ENCODE data around the gene MVD. TPM values are rescaled to one million over a fixed set of nuclear protein-coding genes. Genes with fewer than 3 reads are reported as not detected.

Gene MVD
- total and polyA plus RNA-seq, 7 donors, result 16.8 to 206 (median 25.7) TPM

DNA sequence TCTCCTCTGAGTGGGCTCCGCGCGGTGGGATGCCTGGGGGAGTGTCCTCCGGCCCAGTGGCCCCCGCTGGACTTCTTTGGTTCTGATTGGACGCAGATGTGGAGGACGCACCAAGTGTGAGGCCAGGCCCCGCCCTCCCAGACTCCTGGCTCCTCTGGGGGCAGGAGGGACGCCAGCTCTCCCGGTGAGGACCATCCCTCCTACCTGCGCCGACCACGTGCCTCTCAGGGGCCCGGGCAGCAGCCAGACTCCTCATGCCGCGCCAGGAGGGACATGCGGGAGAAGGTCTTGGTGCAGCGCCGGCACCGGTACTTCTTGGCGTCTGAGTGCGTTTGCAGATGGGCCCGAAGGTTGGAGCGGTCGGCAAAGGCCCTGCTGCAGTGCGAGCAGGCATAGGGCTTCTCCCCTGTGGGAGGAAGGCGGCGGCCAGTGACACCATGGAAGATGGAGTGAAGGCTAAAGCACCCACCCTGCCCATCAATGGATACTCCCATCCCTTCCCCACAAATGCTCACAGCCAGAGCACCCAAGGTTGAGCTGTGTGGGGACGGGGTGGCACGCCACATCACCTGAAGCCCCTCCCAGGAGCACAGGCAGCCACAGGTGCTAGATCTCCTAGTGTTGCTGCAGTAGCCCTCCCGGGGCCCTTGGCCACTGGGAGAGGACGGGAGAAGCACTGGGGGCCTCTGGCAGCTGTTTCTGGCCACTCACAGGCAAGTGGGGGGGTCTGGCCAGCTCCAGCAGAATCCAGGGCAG, 15.5 kb upstream of the MVD start:
- peaks cover 18 to 58% (median 32%) of the 10 kb centered on the region in 3 donors for H3K27me3 ChIP-seq
- no peak overlapping the region for H3K27ac ChIP-seq
- TF ChIP-seq EP300 (IDR thresholded peaks at IDR 0.05) (no peak), POLR2AphosphoS5 (IDR thresholded peaks at IDR 0.05) (no peak), POLR2A (IDR thresholded peaks at IDR 0.05) (no peak)
- TF ChIP-seq, protein P1, sequence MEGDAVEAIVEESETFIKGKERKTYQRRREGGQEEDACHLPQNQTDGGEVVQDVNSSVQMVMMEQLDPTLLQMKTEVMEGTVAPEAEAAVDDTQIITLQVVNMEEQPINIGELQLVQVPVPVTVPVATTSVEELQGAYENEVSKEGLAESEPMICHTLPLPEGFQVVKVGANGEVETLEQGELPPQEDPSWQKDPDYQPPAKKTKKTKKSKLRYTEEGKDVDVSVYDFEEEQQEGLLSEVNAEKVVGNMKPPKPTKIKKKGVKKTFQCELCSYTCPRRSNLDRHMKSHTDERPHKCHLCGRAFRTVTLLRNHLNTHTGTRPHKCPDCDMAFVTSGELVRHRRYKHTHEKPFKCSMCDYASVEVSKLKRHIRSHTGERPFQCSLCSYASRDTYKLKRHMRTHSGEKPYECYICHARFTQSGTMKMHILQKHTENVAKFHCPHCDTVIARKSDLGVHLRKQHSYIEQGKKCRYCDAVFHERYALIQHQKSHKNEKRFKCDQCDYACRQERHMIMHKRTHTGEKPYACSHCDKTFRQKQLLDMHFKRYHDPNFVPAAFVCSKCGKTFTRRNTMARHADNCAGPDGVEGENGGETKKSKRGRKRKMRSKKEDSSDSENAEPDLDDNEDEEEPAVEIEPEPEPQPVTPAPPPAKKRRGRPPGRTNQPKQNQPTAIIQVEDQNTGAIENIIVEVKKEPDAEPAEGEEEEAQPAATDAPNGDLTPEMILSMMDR (IDR thresholded peaks at IDR 0.05), result no peak
- H3K36me3 ChIP-seq, result peaks cover 0 to 9% (median 0%) of the 10 kb centered on the region in 4 donors
- H3K4me3 ChIP-seq, result no peak overlapping the region
- peaks cover 0 to 6% (median 0%) of the 10 kb centered on the region in 4 donors for H3K4me1 ChIP-seq
- no peaks in the 10 kb centered on the region for H3K9me3 ChIP-seq
- no peak for DNase-seq
- 58 to 82% methylated on average over 32 of the region's 32 CpGs for WGBS, 2 donors
- intact Hi-C loops (cut with DNase I), result no loop called here

DNA sequence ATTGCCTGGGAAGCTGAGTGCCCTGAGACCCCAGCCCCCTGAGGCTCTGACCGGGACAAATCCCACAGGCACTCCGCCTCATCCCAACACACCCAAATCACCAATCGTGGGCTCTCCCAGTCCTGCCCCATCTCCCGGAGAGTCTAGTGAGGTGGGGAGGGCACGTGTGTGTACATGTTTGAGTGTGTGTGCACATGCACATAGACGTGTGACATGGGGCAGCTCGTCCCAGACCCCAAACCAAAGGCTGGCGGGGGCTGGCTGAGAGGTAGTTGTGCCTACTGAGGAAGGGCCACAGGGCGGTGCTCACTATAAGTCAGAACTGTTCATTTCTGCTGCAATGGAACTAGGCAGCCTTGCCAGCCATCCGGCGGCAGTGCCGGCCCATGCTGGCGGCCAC, 14.8 kb upstream of the MVD start:
- TF ChIP-seq POLR2AphosphoS5 (IDR thresholded peaks at IDR 0.05) (no peak), POLR2A (IDR thresholded peaks at IDR 0.05) (no peak), EP300 (IDR thresholded peaks at IDR 0.05) (no peak)
- TF ChIP-seq, protein P1 (IDR thresholded peaks at IDR 0.05), result no peak
- peaks cover 0 to 9% (median 0%) of the 10 kb centered on the region in 4 donors for H3K36me3 ChIP-seq
- no peak overlapping the region for H3K27ac ChIP-seq
- 78 to 83% methylated on average over 13 of the region's 13 CpGs for WGBS, 2 donors
- intact Hi-C loops (cut with DNase I), result no loop called here
- no peak for DNase-seq
- H3K27me3 ChIP-seq, result peaks cover 14 to 51% (median 32%) of the 10 kb centered on the region in 3 donors
- H3K4me1 ChIP-seq, result peaks cover 0 to 6% (median 0%) of the 10 kb centered on the region in 4 donors
- no peak overlapping the region for H3K4me3 ChIP-seq
- no peaks in the 10 kb centered on the region for H3K9me3 ChIP-seq

DNA sequence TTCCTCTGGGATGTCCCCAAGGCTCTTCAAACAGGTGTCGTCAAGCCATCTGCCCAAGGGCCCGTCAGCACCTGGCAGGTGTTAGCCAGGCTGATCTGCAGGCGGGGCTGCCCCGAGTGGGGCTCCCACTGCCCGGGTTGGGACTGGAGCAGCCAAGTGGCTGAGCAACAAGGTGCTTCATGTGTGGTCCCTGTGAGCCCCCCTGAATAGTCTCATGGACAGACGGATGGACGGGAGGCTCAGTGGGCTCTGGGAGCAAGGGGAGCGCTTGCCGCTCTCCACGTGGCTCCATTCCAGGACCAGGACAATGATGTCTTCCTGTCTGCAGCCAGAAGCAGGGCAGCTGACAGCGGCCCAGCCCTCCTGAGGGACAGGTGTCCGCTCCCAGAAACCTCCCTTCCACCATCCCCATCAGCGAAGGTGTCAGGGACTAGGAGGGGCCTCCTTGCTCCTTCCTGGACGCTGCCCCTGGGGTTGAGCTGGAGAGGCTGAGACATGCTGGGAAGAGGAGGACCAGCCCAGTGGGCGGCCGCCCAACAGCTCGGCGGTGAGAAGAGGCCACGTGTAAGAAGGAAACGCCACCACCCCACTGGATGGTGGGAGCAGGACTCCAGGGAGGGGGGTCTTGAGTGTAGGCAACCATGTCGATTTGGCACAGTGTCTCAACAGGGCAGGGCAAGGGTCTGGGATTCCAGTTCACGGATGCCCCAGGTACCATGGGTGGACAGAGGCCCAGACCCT, 13.8 kb upstream of the MVD start:
- Histone ChIP-seq H3K4me1 (peaks cover 0 to 6% (median 0%) of the 10 kb centered on the region in 4 donors), H3K27ac (no peak overlapping the region), H3K27me3 (peaks cover 14 to 44% (median 26%) of the 10 kb centered on the region in 3 donors), H3K4me3 (no peak overlapping the region), H3K9me3 (no peaks in the 10 kb centered on the region), H3K36me3 (peaks cover 0 to 9% (median 0%) of the 10 kb centered on the region in 4 donors)
- TF ChIP-seq POLR2AphosphoS5 (IDR thresholded peaks at IDR 0.05) (no peak), POLR2A (IDR thresholded peaks at IDR 0.05) (no peak), EP300 (IDR thresholded peaks at IDR 0.05) (no peak)
- TF ChIP-seq, protein P1 (IDR thresholded peaks at IDR 0.05), result no peak
- 82 to 88% methylated on average over 22 of the region's 22 CpGs for WGBS, 2 donors
- no peak for DNase-seq
- intact Hi-C loops (cut with DNase I), result no loop called here

DNA sequence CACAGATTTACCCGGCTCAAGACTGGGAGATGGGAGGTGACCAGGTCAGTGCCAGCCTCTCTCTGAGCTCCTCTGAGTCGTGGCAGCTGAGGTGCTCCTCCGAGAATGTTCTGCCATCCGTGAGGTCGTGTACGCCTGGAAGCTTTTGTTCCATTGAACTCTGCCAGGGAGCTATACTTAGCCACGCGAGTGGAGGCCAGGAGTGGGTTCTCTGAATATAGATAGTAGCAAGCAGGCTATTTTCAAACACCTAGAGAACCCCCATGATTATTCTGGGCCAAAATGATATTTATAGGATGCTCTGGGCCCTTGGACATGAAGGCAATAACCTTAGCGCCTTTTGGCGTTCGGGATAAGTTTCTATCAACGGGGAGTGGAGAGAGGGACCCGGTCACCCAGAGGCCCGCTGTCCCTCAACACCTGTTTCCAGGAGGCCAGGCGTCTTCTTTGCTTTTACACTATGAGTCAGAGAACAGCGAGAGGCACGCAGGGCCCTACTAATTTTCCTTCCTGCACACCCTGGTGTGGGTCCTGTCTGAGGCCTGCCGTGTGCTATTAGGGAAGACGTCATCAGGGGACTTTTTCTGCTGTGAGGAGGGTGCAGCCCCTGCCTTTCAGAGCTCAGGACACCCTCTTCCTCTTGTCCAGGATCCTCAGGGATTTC, 11.0 kb upstream of the MVD start:
- intact Hi-C loops (cut with DNase I), result no loop called here
- no peak for DNase-seq
- peaks cover 0 to 6% (median 0%) of the 10 kb centered on the region in 4 donors for H3K4me1 ChIP-seq

More for the DNA sequence above, 11.0 kb upstream of the MVD start:
- no peak overlapping the region for H3K27ac ChIP-seq
- TF ChIP-seq POLR2A (IDR thresholded peaks at IDR 0.05) (no peak), EP300 (IDR thresholded peaks at IDR 0.05) (no peak), POLR2AphosphoS5 (IDR thresholded peaks at IDR 0.05) (no peak)
- TF ChIP-seq, protein P1 (IDR thresholded peaks at IDR 0.05), result no peak
- no peak overlapping the region for H3K4me3 ChIP-seq
- H3K9me3 ChIP-seq, result no peaks in the 10 kb centered on the region
- 93% methylated on average over 19 of the region's 19 CpGs for WGBS, 2 donors
- H3K36me3 ChIP-seq, result peaks cover 0 to 9% (median 0%) of the 10 kb centered on the region in 4 donors
- H3K27me3 ChIP-seq, result peaks cover 11 to 18% (median 13%) of the 10 kb centered on the region in 3 donors
